Smooth muscle cell of the brain vasculature (primary cell): ENCODE results near the gene CBARP.

Experiments used
- DNase-seq: peaks from one replicate; pipeline ENCODE4 v3.0.0-alpha.2; 2012; ENCODE audit warnings: low read depth, low spot score

CBARP gene

GRCh38 chr19:1227304-1228054 is 10.3 kb downstream of the CBARP start:
- no peak for DNase-seq

GRCh38 chr19:1226522-1227303 is 11.1 kb downstream of the CBARP start:
- DNase-seq = no peak

GRCh38 chr19:1226227-1226518 is 11.6 kb downstream of the CBARP start:
- no peak for DNase-seq

- no peak for DNase-seq
These were observed 12.2 kb downstream of the CBARP start for GRCh38 chr19:1225440-1226226.

- DNase-seq = no peak
These were observed 13.0 kb downstream of the CBARP start for GRCh38 chr19:1224847-1225246.

GRCh38 chr19:1224047-1224825 is 13.6 kb downstream of the CBARP start:
- no peak for DNase-seq

GRCh38 chr19:1223018-1223855 is 14.6 kb downstream of the CBARP start:
- no peak for DNase-seq

- no peak for DNase-seq
These were observed 15.4 kb downstream of the CBARP start for GRCh38 chr19:1222394-1222793.

GRCh38 chr19:1221904-1222255 is 15.9 kb downstream of the CBARP start:
- DNase-seq = no peak

- DNase-seq = no peak
These were observed 16.6 kb downstream of the CBARP start for GRCh38 chr19:1220976-1221903.

GRCh38 chr19:1220477-1220930 is 17.3 kb downstream of the CBARP start:
- no peak for DNase-seq

GRCh38 chr19:1219786-1220476 is 17.9 kb downstream of the CBARP start:
- DNase-seq = no peak

- no peak for DNase-seq
These were observed 18.8 kb downstream of the CBARP start for GRCh38 chr19:1218751-1219567.

- no peak for DNase-seq
These were observed 20.4 kb downstream of the CBARP start for GRCh38 chr19:1217366-1217765.

- no peak for DNase-seq
These were observed 21.0 kb downstream of the CBARP start for GRCh38 chr19:1216756-1217155.

- DNase-seq = no peak
These were observed 22.7 kb downstream of the CBARP start for GRCh38 chr19:1214862-1215731.

- no peak for DNase-seq
These were observed 23.4 kb downstream of the CBARP start for GRCh38 chr19:1214299-1214861.
